SH-SY5Y (cell line): Measurements from ENCODE around the gene CUEDC2.

ENCODE experiments used
- GATA2 ChIP-seq: IDR thresholded peaks from 2 replicates; pipeline ENCODE4 v1.6.1; 2011; ENCODE audit warnings: mild to moderate bottlenecking, low read depth, low read length
- GATA3 ChIP-seq: IDR thresholded peaks from 2 replicates; pipeline ENCODE4 v1.6.1; 2011; ENCODE audit warnings: low read depth, mild to moderate bottlenecking, low read length, moderate library complexity

CUEDC2 gene

GRCh38 chr10:102401735-102402511 lies 30.5 kb downstream of the CUEDC2 start:
- TF ChIP-seq GATA3 (no peak), GATA2 (no peak)

GRCh38 chr10:102401342-102401654 lies 31.1 kb downstream of the CUEDC2 start:
- TF ChIP-seq GATA2 (no peak), GATA3 (no peak)

- TF ChIP-seq GATA3: no peak
- no peak for TF ChIP-seq GATA2
These were observed 31.6 kb downstream of the CUEDC2 start for GRCh38 chr10:102400598-102401341.

- TF ChIP-seq GATA2 (no peak), GATA3 (no peak)
These were observed 32.3 kb downstream of the CUEDC2 start for GRCh38 chr10:102400076-102400475.

GRCh38 chr10:102399217-102400021 lies 33.0 kb downstream of the CUEDC2 start:
- no peak for TF ChIP-seq GATA2
- no peak for TF ChIP-seq GATA3

GRCh38 chr10:102398172-102399020 lies 34.0 kb downstream of the CUEDC2 start:
- TF ChIP-seq GATA3 (no peak), GATA2 (no peak)

- TF ChIP-seq GATA2 (no peak), GATA3 (no peak)
These were observed 34.9 kb downstream of the CUEDC2 start for GRCh38 chr10:102397222-102398171.

GRCh38 chr10:102396730-102397151 lies 35.6 kb downstream of the CUEDC2 start:
- TF ChIP-seq GATA2: no peak
- TF ChIP-seq GATA3: no peak

- TF ChIP-seq GATA2 (no peak), GATA3 (no peak)
These were observed 36.1 kb downstream of the CUEDC2 start for GRCh38 chr10:102396317-102396650.

- TF ChIP-seq GATA3: no peak
- no peak for TF ChIP-seq GATA2
These were observed 36.7 kb downstream of the CUEDC2 start, which contains the start of gene NFKB2 for GRCh38 chr10:102395400-102396316. Gene NFKB2 (plus strand): TSS chr10:102395705. CDS start chr10:102395960, 255 bp downstream.

- TF ChIP-seq GATA2 (no peak), GATA3 (no peak)
These were observed 37.5 kb downstream of the CUEDC2 start for GRCh38 chr10:102394801-102395399.
